Measurements from ENCODE around the gene CHST8.

DNA sequence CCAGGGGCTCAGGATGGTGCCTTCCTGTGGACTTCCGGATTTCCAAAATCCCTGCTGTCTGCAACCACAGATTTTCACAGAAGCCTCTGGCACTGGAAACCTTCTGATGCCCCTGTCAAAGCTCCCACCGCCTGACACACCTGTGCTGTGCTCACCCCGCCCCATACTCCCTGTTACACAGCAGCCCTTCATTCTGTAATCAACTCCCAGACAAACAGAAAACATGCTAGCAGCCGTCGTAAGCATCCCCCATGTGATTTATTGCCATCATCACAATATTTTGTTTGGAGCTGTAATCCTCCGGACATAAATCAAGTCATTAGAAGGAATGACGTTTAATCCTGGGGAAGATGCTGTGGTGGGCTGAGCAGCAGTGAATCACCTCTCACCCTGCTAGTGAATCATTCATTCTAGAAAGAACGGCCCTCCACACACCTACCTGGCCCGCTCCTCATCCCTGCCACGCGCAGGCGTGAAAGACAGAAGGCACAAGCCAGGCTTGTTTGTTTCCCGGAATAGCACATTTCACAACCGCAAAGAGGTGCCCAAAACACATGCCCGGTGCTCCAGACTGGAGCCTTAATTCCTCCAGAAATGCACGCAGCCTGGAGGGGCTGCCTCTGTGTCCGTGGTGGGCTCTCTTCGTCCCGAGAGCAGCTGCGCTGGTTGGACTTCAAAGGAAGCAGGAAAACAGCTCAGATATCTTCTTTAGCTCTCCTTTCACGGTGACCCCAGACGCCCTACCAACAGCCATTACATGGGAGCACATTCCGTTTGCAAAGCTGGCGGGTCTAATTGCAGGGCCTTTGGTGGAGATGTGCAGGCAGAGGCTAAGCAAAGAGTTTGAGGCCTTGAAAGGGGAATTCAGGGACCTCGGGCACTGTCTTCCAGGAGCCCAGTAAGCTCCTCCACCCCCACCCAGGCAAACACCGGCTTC, 133.6 kb downstream of the CHST8 start:
- TF ChIP-seq, protein P1, sequence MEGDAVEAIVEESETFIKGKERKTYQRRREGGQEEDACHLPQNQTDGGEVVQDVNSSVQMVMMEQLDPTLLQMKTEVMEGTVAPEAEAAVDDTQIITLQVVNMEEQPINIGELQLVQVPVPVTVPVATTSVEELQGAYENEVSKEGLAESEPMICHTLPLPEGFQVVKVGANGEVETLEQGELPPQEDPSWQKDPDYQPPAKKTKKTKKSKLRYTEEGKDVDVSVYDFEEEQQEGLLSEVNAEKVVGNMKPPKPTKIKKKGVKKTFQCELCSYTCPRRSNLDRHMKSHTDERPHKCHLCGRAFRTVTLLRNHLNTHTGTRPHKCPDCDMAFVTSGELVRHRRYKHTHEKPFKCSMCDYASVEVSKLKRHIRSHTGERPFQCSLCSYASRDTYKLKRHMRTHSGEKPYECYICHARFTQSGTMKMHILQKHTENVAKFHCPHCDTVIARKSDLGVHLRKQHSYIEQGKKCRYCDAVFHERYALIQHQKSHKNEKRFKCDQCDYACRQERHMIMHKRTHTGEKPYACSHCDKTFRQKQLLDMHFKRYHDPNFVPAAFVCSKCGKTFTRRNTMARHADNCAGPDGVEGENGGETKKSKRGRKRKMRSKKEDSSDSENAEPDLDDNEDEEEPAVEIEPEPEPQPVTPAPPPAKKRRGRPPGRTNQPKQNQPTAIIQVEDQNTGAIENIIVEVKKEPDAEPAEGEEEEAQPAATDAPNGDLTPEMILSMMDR (conservative IDR thresholded peaks at IDR 0.05; ENCODE audit: low read depth, low read length), result no peak
- no peak for TF ChIP-seq EZH2 (IDR thresholded peaks at IDR 0.05; ENCODE audit: borderline replicate concordance, low read depth, low read length, poor library complexity, severe bottlenecking)

Data from A673 (cell line).